Esophagus mucosa (tissue), 1 donor: ENCODE measurements around the gene CDH24. TPM values are rescaled to one million over a fixed set of nuclear protein-coding genes. Genes with fewer than 3 reads are reported as not detected.
A peak's percentile ranks its signal among the peaks of the same experiment; 100 is the strongest.

ENCODE experiments used
- ATAC-seq: fragments of 200-7000 bp; cut with Tn5 transposase; one replicate; pipeline ENCODE4 v1.9.1; 2020
- total RNA-seq: library from RNA; stranded (reverse); gene quantifications from one replicate; pipeline ENCODE4 v1.2.4, GENCODE V29; 2023
- donor health status: DM: yes; HTN: yes; CAD: no.

Gene CDH24
- total RNA-seq, 1 donor from 2014 or later: 3.4 TPM

DNA sequence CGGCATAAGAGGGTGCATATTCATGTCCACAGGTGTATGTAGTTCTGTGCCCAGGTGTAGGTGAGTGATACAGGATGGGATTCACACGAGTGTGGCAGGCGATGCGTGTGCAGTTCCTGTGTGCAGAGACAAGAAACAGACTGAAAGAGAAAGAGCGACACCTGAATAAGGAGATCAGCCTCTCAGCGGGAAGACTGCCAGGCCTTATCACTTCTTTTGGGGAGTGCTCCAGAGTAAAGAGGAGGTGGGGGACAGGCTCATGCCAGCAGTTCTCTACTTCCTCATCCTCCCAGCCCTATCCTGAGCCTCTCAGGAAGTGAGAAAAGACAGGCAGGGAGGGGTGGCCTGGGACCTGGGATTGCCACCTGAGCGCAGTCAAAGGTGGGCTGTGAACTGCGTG lies 12.5 kb downstream of the CDH24 start:
- no peak for ATAC-seq

DNA sequence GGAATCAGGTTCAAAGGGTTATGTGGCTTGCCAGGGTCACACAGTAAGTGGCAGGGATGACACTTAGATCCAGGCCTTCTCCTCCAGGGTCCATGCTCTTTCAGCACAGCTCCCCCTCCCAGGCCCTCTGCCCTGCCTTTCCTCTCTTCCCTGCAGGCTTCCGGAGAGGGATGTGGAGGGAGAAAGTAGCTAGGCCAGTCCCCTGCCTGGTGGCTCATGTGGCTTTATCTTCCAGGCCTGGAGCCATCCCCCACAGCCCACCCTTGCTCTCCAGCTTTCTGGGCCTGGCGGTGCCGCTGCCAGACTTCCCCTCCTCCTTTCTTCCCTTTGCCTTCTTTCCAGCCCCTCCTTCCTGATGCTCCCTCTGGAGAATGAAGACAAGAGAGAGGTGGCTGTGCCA lies 13.6 kb downstream of the CDH24 start:
- ATAC-seq: no peak

DNA sequence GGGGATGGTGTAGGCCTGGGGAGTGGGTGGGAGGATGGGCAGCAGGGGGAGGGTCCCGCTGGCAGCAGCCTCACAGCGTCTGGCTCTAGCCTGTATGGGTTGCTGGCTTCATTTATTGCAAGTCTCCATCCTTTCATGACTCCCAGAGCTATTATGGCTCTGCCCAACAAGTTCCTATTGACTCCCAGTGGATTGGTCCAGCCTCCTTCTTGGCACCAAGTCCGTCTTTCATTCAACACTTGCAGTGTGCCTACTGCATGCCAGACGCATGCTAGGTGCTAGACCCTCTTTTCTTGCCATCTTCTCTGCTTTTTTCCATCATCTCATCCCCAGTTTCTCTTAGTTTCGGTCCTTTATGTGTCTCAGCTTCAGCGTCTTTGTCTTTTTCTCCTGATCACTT lies 14.2 kb downstream of the CDH24 start:
- ATAC-seq: no peak

DNA sequence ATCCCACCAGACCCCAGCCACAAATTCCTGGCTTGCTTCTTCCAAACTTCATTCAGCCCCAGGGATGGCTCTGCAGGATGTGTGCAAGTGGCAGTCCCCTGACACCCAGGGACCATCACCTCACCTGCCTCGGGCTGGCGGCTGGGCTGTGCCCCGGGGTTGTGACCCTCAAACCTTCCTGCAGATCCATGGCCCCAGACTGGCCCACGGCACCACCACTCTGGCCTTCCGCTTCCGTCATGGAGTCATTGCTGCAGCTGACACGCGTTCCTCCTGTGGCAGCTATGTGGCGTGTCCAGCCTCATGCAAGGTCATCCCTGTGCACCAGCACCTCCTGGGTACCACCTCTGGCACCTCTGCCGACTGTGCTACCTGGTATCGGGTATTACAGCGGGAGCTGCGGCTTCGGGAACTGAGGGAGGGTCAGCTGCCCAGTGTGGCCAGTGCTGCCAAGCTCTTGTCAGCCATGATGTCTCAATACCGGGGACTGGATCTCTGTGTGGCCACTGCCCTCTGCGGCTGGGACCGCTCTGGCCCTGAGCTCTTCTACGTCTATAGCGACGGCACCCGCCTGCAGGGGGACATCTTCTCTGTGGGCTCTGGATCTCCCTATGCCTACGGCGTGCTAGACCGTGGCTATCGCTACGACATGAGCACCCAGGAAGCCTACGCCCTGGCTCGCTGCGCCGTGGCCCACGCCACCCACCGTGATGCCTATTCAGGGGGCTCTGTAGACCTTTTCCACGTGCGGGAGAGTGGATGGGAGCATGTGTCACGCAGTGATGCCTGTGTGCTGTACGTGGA lies 15.0 kb downstream of the CDH24 start, which contains the start of gene PSMB11:
PSMB11 (plus strand) TSS at position 51 of the 804 bp plus-strand sequence; CDS start at position 65, 14 bp downstream.
- ATAC-seq: no peak

DNA sequence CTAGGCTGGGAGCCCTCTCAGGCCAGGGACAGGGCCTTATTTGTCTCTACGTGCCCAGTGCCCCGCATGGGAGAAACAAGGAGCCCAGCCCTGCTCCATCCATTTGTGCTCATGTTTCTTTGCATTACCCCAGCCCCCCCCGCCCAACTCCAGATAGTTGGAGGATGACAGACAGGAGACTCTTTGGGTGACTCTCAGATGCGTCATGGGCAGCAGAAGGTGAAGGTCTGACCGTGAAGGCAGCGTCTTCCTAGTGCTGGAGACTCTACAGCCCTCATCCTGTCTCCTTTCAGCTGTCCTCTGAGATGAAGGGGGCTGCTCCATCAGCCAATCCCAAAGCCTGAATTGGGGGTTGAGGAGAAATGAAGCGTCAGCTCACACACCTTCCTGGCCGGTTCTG lies 15.6 kb downstream of the CDH24 start:
- no peak for ATAC-seq

DNA sequence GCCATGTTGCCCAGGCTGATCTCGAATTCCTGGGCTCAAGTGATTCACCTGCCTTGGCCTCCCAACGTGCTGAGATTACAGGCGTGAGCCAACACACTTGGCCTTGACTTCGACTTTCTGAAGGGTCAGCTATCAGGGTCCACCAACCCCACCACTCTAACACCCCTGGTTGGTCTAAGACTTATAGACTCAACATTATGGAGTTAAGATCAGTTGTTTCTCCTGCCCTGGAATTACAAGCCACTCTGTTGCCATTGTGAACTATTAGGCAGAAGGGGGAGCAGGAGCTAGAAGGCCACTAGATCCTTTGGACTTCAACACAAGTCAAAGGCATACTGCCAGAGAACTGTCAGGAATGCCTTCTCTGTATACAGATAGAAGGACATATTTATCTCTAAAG lies 17.2 kb downstream of the CDH24 start:
- ATAC-seq: no peak

DNA sequence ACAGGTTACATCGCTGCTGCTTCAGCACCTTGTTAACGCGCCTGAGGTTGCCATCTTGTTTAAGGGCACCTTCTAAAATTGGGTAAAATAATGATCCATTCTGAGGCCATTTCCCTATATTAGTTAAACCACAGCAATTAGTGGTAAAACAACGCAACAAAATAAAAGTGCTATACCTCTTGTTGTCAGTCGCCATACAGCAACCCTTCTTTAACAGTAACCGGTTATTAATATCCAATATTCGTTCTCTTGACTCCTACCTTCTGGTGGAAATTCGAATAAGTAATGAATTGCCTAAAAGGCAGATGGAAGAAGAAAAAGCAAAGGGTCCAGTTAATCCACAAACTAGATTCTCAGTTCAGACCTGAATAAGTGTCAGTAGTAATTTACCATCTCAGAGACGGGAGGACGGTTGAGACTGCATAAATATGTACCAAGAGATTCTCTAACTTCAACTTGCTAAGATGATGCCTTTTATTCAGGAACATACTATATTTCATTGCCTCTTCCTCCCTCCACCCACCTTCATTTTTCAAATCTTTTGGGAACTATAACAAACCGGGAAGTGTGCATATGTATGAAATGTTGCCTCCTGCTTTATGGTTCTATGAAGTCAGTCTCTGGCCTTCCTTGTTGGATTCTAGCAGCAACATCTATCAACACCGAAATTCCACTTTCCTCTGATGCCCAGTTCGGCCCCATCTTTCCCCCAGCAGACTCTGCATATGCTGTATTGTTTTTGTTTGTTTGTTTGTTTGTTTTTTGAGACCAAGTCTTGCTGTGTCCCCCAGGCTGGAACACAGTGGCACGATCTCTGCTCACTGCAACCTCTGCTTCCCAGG lies 21.8 kb downstream of the CDH24 start:
- no peak for ATAC-seq

DNA sequence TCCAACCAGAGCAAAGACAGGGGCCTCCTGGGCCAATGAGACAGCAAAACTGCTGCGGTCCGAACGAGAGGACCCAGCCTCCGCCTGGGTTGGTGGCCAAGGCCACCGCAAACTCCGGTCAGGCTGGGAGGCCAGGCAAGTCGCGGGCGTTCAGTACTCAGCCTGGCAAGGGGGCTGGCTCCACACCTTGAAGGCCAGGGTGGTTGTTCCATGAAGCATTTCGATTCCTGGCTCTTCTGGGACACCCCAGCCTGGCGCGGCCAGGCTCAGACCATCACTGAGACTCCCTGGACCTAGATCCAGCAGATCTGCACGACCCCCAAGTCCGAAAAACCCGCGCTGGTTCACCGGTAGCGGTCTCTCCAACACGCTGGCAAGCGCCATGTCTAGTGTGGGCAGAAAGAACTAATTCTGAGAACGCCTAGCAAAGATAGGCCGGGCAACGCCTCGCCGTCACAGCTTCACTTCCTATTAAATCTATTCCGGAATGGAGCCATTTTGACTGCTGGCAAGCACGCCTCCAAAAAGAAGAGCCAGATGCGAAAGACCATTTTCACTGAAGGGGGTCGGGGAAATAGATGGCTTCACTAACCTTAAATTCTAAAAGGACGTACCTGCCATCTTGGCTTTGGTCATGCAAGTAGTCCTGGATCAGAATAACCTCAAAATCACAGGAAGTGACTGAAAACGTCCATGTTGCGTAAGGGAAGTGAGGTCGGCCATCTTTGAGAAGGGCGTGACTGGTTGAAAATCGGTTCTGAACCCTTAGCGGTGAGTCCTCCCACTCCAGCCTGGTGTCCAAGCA lies 22.6 kb downstream of the CDH24 start, which contains the start of gene PSMB5:
PSMB5 (minus strand) TSS at position 403 of the 805 bp plus-strand sequence; CDS start at position 384, 19 bp downstream.
- ATAC-seq: peak; percentile 97

DNA sequence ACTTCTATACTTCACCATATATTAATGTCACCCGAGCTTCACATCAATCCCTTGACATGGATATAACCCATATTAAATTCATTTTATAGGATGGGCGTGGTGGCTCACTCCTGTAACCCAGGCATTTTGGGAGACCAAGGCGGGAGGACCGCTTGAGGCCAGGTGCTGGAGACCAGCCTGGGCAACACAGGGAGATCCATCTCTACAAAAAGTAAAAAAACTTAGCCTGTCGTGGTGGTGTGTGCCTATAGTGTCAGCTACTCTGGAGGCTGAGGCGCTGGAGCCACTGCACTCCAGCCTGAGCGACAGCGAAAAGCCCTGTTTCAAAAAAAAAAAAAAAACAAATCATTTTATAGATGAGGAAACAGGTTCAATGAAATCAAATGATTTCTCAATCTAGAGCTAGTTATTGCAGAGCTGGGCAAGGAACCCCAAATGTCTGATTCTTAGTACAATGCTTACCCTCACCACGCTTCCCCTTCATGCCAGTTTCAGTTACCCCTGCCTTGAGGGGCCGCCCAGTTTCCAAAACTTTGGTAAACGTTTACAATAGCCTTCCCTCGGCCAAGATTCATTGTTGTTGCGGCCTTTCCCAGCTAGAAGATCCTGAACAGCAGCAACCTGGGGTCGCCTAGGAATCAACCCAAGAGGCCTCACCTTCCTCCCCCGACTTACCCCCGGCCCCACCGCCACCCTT lies 23.4 kb downstream of the CDH24 start:
- ATAC-seq: no peak

DNA sequence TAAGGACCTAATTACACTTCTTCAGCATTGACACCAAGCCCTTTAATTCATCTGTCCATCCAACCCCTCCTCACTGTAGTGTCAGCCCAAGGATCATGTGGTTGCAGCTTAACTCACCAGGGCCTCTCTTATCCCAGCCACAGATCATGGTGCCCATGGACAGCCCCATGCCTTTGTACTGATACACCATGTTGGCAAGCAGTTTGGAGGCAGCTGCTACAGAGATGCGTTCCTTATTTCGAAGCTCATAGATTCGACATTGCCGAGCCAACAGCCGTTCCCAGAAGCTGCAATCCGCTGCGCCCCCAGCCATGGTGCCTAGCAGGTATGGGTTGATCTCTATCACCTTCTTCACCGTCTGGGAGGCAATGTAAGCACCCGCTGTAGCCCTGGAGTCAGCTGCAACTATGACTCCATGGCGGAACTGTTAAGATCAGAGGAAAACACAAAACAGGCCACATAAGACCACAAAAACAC lies 24.0 kb downstream of the CDH24 start:
- no peak for ATAC-seq

DNA sequence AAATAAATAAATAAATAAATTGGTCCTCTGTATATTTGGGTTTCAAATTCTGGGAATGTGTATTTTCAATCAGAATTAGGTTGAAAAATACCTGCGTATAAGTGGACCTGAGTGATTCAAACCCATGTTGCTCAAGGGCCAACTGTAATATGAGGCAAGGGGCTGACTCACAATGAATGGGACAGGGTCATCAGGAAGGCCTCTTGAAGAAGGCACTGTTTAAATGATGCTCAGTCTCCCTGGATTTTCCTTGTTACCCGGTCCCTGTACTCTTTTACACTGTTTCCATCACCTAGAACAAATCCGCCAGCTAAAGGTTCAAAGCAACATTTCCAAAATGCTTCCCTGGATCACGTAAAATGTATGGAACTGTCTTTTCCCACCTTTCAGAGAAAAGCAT lies 26.4 kb downstream of the CDH24 start:
- ATAC-seq: no peak

DNA sequence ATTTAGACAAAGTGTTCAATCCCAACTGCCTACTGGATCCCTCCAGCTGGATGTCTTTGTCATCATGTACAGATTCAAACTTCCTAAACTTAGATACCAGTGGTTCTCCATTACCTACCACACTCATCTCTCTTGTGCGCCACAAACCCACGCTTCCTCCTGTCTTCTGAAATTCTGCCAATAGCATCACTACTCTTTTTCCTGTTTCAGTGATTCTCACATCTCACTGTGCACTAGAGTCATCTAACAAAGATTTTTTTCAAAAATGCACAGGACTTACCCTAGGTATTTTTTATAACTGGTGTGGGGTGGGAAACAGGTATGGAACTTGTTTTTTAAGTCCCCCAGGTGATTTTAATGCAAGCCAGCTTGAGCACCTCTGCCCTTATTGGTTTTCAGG lies 28.5 kb downstream of the CDH24 start:
- ATAC-seq: no peak

DNA sequence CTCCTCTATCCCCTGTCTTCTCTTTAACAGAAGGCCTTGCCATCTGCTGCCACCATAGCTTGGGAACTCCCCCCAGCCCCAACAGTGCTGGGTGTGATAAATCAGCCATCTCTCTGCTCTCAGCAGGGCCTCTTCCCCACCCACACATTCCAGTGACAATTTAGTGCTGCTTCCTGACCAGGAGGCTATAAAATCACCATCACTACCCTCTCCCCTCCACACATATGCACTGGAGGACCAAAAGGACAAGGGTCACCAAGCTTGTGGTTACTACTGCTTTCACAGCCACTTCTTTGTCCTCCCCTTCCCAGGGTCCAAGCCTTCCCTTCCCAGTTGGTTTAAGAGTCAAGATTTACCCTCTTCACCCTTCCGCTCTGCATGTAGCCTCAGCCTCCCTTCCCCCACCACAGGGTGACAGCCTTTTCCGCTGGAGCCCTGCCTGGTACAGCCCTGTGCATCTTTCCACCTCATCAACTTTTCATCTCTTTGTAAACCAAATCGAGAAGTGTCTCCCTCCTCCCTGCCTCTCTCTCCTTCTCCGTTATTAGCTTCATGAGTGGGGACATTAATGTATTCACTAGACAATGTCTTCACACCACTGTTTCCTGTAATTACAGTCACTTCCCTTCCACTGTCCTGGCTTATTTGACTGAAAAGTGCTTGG lies 32.0 kb downstream of the CDH24 start:
- no peak for ATAC-seq

DNA sequence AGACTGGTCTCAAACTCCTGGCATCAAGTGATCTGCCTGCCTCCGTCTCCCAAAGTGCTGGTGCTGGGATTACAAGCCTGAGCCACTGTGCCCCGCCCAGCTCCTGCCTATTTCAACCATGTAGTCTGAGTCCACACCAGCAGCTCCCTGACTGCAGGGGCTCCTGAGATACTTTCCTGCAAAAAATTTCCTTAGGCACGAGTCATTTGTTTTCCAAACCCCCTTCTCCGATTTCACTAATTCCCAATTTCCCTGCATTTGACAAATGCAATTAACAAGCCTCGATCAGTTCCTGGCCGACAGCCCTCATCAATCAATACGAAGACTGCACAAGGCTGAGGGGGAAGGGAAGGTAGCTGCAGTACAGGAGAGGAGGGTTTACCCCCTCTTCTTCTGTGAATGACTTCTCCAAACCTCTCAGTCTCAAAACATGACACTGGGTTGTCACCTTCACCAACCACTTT lies 32.7 kb downstream of the CDH24 start:
- no peak for ATAC-seq

DNA sequence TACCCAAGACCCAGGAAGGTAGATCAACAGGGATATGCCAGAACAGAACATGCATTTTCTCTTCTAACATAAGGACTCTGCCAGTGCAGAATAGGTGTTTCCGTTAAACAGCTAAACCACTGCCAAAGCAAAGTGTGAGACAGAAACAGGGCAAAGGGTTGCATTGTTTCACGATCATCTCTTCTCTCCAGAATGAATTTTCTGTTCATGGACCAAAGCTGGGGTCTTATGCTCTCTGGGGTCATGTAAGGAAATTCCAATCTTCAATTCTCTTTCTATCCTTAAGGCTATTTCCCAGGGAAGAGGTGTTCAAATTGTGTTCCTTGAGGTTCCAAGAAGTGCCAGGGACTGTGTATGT lies 33.5 kb downstream of the CDH24 start:
- ATAC-seq: no peak

DNA sequence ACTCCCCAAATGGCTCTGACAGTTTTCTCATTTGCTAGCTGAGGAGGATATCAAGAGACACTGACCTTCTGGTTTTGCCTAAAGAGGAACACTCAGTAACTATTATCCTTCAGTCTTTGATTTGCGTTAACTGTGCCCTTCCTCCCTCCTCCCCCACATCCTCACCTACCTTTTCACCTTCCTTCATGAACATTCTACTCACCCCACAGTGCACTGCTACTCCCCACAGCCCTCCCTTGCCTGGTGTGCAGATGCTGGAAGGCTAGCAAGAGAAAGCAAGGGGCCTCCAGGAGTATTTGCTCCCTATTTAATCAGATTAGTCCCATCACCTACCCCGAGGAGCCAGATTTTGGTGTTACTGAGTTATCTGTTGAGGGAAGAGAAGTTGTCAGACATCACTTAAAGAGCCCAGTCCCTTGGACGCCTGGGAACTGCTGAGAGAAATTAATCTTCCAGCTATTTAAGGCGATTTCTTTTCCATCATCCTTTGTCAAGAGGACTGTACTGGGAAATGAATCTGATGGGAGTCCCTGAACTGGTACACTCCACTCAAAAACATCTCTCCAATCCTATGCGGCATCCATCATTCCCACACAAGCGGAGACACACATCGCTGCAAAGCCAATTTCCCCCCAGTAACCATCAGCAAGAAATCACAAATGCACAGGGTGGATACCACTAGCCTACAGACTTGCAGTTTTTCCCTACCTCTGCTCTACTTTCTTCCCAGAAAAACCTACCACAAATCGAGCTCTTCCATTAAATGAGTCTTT lies 34.1 kb downstream of the CDH24 start:
- no peak for ATAC-seq

DNA sequence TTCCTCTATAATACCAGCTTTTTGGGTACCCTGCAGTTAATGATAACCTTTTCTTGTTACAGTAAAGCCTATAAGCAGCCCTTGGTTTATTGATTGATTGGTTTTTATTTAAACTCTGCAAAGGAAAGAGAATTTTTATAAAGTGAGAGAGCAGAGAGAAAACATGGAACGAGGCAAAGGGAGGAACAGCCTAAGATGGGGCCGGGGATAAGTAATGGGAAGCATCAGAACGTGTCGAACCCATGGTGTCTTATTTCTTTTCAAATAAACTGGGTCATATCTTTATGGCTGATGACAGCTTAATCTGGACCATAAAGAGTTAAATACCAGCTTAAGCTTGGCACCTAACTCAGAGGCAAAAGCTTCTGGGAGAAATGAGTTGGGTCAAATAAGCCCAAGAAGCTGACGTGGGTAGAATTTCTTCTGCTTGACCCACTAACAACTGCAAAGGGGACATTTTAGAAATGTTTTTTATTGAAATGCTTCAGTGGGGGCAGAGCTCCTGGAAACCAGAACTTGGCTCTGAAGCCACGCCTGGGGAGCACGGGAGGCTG lies 35.4 kb downstream of the CDH24 start:
- no peak for ATAC-seq

DNA sequence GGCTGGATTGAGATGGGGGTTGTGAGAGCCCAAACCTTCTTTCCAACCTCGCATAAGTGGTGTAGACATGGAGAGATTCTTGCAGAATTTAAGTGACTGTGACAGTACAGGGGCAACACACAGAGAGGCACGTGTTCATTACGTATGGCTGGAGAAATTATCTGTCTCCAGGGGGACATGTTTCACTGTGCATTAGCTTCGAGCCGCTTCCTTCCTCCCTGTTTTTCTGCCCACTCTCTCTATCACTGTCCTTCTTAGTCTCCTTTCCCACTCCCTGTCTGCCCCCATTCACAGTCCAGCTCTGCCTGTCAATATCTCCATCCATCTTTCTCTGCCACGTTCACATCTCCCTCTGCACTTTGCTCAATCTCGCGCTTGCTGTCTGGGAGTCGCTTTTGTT lies 35.9 kb downstream of the CDH24 start:
- ATAC-seq: no peak

DNA sequence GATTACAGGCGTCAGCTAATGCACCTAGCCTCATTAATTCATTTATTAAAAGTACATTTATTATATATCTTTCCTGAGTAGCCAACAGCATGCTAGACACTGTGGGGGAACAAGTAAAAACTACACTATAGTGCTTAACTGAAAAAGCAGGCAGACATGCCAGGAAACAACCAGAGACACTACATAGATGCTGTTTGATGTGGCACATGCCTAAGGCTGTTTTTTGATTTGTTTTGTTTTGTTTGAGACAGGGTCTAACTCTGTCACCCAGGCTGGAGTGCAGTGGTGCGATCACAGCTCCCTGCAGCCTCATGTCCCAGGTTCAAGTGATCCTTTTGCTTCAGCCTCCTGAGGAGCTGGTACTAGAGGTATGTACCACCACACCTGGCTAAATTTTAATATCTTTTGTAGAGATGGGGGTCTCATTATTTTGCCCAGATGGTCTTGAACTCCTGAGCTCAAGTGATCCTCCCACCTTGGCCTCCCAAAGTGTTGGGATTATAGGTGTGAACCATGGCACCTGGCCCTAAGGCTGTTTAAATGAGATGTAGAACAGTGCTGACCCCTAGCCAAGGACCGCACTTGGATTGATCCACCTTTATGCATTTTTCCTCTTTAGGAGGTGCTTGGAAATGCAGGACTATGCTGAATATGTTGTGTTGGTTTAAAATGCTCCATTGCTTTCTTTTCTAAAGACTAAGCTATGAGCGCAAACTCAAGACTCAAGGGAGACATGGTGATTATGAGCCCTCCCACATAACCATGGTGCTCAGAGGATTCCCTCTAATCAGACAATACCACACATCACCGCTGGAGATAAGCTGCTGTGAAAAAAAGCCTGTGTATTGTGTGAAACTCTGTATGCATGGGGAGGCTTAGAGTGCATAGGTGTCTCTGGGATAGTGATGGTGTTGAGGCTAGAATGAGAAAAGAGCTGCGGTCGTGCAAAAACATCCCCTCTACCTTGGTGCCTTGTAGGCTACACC lies 36.9 kb downstream of the CDH24 start:
- ATAC-seq: no peak
